ENCODE data around the gene LKAAEAR1. TPM values are rescaled to one million over a fixed set of nuclear protein-coding genes. Genes with fewer than 3 reads are reported as not detected.

Gene LKAAEAR1
- total RNA-seq, 1 donor from 2014 or later, result not detected

DNA sequence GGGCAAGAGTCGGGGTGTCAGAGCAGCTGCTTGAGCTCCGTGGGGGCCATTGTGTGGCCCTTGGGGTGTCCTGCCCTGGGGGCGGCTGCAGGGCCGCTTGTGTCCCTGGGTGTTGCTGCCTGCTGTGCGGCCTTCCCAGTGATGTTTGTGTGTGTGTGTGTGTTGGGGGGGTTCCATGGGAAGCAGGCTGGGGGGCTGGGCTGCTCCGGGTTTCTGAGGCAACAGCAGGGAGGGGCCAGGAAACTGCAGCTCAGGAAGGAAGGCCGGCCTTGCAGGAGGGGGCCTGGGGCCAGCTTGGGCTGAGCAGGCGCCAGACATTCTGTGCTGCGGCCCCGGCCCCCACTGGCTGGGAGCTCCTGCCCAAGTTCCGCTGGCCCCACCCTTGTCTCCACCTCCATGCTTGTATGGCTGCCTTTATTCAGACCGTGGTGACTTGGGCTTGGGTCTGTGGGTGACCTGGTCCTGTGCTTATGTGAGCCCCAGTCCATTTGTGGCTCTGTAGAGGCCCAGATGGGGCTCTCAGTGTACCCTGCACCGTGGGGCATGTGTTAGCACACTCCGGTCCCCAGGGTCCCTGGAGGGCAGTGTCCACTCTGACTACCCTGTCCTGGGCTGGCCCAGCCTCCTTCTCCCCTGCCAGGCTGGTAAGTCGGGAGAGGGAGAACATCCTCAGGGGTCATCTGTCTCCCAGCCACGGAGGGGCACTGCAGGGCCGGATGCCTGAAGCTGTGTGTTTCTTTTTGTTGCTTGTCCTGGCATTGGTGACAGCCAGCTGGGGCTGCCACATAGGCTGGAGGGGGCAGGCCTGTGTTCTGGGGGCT, 30.1 kb downstream of the LKAAEAR1 start:
- peak; percentile 23 for ATAC-seq
- no peak for DNase-seq (ENCODE audit: low spot score)

DNA sequence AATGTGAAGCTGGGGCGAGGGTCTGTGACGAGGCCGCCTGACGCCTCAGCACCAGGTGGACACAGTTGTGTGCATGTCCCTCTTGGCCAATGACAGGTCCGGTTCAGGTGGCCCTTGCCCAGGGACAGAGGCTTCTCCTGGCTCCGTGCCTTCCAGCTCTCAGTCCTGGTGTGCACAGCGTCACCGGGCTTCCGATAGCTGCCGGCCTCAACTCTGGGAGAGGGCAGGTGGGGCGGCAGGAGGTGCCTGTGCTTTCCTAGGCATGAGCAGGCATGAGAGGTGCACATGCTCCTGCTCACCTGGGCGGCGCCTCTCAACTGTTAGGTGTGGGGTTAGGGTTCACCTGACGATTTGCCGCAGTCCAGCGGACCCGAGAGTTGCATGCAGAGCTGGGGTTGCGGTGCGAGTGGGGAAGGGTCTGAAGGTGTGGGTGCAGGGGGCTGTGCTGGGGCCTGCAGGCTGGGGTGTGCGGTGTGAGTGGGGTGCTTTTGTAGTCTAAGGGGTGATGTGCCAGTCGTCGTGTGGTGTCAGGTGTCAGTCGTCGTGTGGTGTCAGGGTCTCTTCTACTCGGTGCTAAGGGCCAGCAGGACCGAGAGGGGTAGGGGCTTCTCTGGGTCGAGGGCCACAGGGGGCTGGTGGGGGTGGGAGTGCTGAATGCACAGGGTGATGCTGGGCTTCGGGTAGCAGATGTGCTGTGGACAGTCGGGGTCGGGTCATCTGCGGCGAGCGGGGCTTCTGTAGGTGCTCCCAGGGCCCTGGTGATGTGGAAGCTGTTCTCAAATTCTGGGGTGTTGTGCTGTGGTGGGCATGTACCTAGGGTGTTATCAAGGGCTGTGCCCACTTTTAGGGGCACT, 31.0 kb downstream of the LKAAEAR1 start:
- ATAC-seq (peak; percentile 21), DNase-seq (ENCODE audit: low spot score) (no peak)

DNA sequence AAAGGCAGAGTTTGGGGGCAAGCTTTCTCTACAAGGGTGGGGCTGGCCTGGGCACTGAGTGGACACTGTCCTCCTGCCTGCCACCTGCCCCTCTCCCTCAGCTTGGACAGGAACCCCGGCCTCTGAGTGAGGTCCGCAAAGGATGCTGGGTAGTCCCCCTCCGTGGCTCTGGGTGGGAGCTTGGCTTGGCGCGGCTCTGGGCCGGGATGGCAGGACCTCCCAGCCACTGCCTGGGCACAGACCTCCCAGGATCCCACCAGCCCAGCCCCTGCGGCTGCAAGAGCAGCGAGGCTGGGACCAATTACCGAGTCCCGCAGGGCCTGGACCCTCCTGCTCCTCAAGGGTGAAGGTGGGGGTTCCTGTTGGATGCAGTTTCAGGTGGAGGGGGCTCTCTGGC, 31.9 kb downstream of the LKAAEAR1 start:
- DNase-seq (ENCODE audit: low spot score), result no peak
- ATAC-seq, result no peak

DNA sequence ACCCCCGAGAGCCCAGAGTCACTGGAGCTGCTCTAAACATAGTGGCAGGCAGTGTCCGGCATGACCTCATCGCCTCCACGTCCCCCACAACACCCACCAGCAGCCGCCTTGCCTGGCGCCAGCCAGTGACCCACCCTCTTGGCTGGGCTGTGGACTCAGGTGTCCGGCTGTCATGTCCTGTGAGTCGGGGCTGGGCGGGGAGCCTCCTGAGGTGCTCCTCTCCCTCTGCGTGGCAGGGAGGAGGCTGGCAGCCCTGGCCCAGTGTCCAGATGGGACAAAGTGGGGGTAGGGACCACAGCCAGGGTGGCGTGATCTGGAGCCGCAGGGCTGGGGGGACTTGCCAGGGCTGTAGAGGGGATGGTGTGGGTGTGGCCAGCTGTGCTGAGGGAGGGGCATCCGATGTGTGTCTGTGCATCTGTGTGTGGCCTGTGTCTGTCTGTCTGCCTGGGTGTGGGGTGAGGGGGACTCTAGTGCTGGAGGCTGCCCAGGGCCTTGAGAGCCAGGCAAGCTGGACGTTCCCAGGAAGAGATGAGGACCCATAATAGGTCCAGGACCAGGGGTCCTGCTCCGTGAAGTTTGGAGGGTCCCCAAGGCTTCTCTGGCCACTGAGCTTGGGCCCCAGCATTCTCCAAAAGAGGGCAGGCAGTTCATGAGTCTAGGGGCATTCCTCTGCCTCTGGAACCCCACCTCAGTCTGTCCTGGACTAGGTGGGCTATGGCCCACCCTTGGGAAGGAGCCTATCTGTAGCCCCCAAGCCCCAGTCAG, 32.5 kb downstream of the LKAAEAR1 start:
- DNase-seq (ENCODE audit: low spot score) (no peak), ATAC-seq (no peak)

DNA sequence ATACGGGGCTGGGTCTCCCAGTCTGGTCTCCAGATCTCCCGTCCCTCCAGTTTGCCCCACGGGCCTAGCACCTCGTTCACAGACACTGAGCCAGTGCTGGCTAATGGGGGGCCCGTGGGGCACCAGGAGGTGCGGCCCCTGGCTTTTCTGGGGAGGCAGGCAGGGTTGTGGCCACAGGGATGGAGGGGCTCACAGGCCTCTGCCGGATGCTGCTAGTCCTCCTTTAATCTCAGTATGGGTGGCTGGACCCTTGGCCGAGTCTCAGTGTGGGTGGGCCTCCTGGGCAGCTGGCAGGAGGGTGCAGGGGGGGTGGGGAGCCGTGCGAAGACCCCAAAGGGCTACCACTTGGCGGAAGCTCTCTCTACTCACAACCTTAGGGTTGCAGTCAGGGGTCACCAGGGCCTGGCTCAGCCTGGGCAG, 33.2 kb downstream of the LKAAEAR1 start:
- no peak for DNase-seq (ENCODE audit: low spot score)
- no peak for ATAC-seq

DNA sequence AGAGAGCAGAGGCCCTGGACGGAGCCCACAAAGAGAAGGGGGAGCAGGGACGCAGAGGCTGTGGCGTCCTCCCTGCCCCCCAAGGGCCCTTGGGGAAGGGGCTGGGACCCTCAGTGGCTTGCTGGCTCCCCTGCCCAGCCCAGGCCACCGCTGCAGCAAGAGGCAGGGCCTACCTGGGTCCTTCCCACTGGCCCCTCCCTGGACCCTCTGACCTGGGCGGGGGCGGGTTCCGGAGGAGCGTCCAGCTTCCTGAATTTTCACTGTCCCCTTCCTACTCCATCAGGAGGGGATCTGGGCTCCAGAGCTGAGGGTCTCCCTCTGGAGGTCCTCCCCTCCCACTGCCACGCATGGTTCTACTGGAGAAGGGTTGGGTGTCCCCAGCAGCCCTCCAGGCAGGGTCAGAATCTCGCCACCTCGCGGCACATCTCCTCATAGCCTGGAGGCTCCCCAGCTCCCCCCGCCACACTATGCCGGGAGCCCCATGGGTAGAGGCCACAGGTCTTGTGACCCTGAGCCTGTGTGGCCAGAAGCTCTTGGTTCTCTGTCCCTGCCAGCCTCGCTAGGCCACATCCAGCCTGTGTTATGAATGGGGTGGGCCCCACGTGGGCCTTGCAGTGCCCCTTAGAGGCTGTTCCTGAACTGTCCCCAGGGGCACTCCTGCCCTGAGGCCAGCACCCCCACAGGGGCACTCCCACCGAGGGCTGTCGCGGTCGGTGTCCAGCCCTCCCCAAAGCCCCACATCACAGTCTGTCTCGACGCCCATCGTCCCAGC, 33.8 kb downstream of the LKAAEAR1 start:
- no peak for DNase-seq (ENCODE audit: low spot score)
- ATAC-seq, result no peak

DNA sequence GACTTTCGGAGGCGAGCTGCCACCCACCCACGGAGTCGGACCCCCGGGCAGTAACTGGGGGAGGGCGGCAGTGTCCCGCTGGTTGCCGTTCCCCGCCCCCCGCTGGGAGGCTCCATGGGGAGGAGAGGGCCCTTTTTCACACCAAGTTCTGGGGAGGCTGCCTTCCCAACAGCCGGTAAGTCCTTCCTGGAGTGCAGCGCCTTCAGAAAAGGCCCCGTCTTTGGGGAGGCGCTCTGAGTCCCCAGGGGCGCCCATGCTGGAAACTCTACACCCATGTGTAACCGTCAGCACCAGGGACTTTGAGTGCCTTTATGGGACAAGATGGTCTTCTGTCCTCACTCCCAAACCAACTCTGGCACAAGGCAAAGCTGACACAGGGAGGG, 34.3 kb downstream of the LKAAEAR1 start:
- ATAC-seq (no peak), DNase-seq (ENCODE audit: low spot score) (no peak)

DNA sequence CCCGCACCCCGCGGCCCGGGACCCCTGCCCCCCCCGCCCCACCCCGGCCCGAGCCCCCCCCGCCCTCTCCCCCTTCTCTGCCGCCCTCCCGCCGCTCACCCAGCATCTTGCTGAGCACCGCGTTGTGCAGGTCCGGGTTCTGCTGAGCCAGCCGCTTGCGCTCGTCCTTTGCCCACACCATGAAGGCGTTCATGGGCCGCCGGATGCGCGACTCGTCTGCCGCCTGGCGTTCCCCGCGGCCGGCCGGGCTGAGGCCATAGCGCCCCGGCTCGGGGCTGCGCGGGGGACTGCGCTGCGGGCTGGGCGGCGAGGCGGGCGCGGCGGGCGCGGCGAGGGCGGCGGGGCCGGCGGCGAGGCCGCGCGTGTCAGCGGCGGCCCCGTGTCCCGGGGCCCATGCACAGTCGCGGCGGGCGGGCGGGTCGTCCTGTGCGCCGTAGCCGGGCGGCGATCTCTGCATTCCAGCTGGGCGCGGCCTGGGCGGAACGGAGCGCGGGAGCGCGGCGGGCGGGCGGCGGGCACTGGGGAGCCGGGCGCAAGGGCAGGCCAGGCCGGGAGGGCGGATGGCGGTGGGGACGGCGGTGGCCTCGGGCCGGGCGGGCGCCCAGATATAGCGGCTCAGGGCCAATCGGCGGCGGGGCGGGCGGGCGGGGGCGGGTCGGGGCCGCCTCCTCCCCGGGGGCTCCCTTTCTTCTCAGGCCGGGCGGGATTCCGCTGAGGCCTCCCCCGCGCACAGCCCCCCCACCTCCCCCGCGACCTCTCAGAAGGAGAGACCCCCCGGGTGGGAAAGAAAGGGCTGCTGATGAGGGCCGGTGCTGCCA, 34.9 kb downstream of the LKAAEAR1 start, which contains the start of gene SOX18:
SOX18 (minus strand) TSS at position 580 of the 818 bp plus-strand sequence; CDS start at position 457, 123 bp downstream.
- ATAC-seq (peak; percentile 22), DNase-seq (ENCODE audit: low spot score) (no peak)

DNA sequence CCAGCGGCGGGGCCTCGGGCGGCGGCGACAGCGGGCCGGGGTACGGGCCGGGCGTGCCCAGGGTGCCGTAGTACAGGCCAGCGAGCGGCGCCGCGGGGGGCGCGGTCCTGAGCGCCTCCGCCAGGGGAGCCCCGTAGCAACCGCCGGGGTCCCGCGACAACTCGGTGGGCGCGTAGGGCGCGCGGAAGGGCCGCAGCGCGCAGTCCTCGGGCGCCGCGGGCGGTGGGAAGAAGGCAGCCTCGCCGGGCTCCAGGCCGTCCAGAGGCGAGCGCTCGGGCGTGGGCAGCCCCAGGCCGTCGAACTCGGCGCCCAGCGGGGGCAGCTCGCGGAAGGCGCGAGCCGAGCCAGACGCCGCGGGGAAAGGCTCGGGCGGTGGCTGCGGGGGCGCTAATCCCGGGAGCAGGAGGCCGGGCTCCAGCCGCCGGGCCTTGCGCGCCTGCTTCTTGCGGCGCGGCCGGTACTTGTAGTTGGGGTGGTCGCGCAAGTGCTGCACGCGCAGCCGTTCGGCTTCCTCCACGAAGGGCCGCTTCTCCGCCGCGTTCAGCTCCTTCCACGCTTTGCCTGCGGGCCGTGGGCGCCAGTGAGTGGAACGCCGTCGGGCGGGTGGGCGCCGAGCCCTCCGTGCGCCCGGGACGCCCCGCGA, 35.7 kb downstream of the LKAAEAR1 start:
- no peak for ATAC-seq
- DNase-seq (ENCODE audit: low spot score), result no peak

DNA sequence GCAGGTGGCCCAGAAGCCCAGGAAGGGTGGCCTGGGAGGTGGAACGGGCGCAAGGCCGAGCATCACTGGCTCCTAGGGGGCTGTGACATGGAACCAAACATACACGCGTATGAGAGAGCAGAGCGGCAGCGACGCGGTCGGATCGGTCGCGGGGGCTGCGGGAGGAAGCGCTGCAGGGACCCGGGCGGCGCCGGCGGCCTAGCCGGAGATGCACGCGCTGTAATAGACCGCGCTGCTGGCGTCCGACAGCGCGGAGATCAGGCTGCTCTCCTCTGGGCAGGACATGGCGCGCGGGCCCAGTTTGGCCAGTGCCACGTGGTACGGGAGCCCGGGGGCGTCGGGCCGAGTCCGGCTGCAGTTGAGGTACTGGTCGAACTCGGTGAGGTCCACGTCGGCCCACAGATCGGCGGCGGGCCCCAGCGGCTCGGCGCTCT, 36.2 kb downstream of the LKAAEAR1 start:
- ATAC-seq, result no peak
- no peak for DNase-seq (ENCODE audit: low spot score)

DNA sequence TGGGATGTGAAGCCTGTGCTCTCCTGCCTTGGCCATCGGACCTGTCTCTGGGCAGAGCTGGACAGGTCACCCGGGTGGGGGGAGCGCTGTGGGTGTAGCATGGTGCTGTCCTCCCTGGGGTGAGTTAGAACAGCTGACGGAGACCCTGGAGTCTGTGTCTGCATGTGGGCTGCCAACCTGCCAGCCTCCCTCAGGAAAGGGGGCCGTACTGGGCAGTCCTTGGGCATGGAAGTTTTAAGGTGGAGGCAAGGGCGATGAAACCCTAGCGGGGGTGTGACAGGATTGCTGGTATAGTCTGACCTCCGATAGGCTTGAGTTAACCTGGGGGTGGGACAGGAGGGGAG, 37.2 kb downstream of the LKAAEAR1 start:
- DNase-seq (ENCODE audit: low spot score) (no peak), ATAC-seq (no peak)

DNA sequence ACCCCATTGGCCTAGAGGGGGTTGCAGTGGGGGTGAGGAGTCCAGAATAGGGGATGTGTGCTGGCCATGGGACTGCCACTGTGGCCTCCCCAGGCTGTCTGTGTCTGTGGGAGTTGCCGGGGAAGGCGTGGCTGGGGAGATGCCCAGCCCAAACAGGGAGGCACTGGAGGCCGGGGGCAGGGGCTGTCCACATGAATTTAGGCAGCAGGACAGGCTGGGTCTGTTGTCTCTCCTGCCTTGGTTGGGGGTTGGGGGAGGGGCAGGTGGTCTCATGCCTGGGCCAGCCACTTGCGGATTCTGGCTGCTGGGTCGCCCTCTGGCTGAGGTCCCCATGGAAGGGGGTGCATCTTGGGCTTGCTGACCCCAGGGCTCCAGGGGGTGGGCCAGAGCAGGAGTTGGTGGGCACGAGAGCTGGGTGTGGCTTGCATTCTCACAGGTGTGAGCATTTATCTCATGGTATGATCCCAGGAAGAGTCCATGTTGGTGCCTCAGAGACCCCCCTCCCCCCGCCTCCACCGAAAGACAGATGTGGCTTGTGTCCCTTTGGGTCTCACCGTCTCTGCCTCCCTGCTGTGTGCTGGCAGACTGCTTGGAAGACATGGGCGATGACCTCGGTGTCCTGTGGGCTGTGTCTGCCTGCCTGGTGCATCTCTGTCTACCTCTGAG, 38.7 kb downstream of the LKAAEAR1 start:
- DNase-seq (ENCODE audit: low spot score) (no peak), ATAC-seq (no peak)

DNA sequence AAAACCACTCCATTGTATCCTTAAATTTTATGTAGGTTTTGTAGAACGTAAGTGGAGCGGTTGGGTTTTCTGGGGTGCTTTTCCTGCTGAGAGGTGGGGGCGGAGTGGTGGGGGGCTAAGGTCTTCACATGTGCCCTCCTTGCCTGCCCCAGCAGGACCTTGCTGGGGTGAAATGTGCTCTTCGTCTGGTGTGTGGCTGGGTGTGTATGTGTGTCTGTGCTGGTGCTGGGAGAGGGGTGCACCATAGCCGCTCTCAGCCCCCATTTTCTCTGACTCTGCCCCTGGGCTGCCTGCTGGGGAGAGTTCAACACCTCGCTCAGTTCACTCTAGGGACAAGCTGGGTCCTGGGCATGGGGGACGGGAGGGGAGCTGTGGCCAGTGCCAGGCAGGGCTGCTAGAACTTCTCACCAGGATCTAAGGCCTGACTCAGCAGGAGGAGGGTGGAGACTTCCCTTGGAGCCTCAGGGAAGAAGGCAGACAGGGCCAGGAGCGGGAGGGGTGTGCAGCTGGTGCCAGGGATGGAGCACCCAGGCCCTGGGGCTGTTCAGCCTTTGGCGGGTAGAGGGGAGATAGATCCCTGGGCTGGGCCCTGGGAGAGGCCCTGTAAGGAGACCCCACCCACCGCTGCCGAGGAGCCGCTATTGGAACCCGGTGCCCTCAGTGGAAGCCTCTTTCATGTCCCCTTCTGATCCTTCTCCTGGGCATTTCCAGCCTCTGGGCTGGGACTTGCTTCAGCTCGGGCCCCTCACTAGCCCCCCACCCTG, 39.5 kb downstream of the LKAAEAR1 start:
- ATAC-seq (peak; percentile 37), DNase-seq (ENCODE audit: low spot score) (no peak)

DNA sequence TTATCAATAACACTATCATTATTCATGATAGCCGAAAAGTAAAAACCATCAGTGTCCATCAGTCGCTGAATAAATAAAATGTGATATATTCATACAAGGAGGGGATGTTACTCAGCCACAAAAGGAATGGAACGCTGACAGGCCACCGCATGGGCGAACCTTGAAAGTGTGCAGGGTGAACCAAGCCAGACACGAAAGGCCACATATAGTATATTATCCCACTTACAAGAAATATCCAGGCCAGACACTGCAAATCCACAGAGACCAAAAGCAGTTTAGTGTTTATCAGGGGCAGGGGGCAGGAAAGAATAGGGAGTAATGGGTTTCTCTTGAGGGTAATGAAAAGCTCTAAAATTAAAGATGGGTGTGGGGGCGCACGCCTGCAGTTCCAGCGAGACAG, 40.4 kb downstream of the LKAAEAR1 start:
- ATAC-seq (no peak), DNase-seq (ENCODE audit: low spot score) (no peak)

DNA sequence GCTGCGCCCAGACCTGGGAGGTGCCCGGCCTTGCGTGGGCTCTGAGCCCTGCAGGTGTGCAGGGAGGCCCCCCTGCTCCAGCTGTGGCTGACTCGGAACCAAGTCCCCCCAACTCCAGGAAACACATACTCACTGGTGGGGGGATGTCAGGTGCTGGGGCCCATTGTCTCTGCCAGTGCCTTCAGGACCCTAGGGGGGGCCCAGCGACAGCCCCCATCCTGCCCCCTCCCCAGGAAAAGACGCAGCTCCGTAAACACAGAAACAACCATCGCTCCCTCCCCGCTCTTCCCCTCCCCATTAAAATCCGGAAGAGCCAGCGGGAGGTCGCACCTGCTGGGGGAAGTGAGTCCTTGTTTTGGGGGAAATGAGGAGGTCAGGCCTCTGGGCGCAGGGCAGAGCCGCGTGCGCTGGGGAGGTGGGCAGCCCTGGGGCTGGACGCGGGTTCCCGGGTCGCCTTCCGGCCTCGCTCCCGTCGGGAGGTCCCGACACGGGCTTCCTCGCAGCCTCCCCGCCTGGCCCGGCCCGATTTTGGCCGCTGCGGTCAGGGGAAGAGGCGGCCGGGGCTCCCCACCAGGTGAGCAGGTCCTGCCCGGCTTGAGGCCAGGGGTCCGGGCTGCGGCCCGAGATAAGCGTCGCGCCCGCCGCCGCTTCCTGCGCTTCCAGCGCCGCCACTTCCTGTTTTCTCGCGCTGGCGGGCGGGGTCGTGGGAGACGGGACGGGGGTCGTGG, 42.0 kb downstream of the LKAAEAR1 start:
- DNase-seq (ENCODE audit: low spot score) (no peak), ATAC-seq (no peak)

DNA sequence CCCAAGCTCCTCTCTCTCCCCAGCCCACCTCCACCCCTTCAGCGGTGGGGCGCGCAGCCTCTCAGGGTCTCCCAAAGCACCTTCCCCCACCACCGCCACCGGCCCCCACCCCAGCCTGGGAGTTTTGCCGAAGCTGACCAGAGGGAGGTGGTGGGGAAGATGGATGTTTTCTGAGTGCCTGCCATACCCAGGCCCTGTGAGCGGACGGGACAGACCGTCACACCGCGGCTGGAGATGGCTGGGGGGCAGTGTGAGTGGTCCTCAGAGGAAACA, 42.5 kb downstream of the LKAAEAR1 start:
- ATAC-seq (no peak), DNase-seq (ENCODE audit: low spot score) (no peak)

DNA sequence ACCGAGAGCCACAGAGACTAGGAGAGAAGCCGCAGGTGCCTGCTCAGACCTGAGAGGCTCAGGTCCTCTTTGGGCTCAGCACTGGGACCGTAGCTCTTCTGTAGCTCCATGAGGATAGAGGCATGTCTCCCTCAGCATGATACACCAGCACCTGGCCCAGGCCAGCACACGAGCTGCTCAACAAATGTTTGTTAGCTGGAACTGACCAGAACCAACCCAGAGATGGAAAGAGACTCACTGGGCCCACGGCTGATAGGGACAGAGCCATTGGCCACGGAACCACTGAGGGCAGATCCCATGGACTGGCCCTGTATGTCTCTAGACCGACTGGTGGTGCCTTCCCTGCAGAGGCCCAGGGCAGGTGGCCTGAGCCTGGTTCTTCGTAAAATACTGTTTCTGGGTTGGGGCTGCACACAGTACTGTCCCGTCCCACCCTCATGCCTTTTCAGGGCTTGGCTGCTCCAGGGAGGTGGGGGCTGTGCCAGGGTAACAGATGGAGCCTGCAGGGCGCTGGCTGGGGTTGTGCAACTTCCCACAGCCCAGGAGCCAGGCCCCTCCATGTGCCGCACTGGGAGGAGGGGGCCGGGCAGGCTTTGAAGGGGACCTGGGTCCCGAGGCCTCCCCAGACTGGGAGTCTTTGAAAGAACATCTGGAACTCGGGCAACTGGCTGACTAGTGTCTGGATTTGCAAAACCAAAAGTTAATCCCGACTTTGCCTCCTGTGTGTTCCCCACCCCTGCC, 43.0 kb downstream of the LKAAEAR1 start:
- DNase-seq (ENCODE audit: low spot score) (no peak), ATAC-seq (no peak)

All from left lobe of liver (tissue), 2 donors.